ENCODE data around the gene CYP4V2.

CYP4V2 gene

GRCh38 chr4:186258216-186258811, 66.9 kb downstream of the CYP4V2 start:
- Histone ChIP-seq H3K9ac (ENCODE audit: low read length) (no peak overlapping the region), H3K4me1 (ENCODE audit: control insufficient read depth, insufficient read depth, low read length) (peaks cover 14% of the 10 kb centered on the region), H3K4me3 (ENCODE audit: low read length) (no peak overlapping the region), H3K27me3 (replicated peaks; ENCODE audit: control insufficient read depth, insufficient read depth, low read length) (no peaks in the 10 kb centered on the region), H3K36me3 (ENCODE audit: control insufficient read depth, insufficient read depth, low read length, severe bottlenecking) (no peaks in the 10 kb centered on the region), H3K9me3 (ENCODE audit: control insufficient read depth, low read length) (no peaks in the 10 kb centered on the region)
- DNase-seq (ENCODE audit: low read depth): no peak

GRCh38 chr4:186260117-186260503, 68.7 kb downstream of the CYP4V2 start:
- Histone ChIP-seq H3K4me1 (ENCODE audit: control insufficient read depth, insufficient read depth, low read length) (peaks cover 14% of the 10 kb centered on the region), H3K9ac (ENCODE audit: low read length) (no peak overlapping the region), H3K27me3 (replicated peaks; ENCODE audit: control insufficient read depth, insufficient read depth, low read length) (no peaks in the 10 kb centered on the region), H3K36me3 (ENCODE audit: control insufficient read depth, insufficient read depth, low read length, severe bottlenecking) (no peaks in the 10 kb centered on the region), H3K9me3 (ENCODE audit: control insufficient read depth, low read length) (no peaks in the 10 kb centered on the region), H3K4me3 (ENCODE audit: low read length) (no peak overlapping the region)
- no peak for DNase-seq (ENCODE audit: low read depth)
